LNCAP (cell line): ENCODE data around the gene MDM4.

Experiments used
- CTCF ChIP-seq: fragments of 450-650 bp; IDR thresholded peaks from 2 replicates; pipeline ENCODE4 v1.5.1; 2017; ENCODE audit warnings: mild to moderate bottlenecking

MDM4 gene

GRCh38 chr1:204577794-204578478, 61.7 kb downstream of the MDM4 start:
- TF ChIP-seq CTCF = no peak

- no peak for TF ChIP-seq CTCF
Observed at GRCh38 chr1:204578867-204579664, 62.9 kb downstream of the MDM4 start.

- TF ChIP-seq CTCF = no peak
Observed at GRCh38 chr1:204579681-204580080, 63.5 kb downstream of the MDM4 start.

- no peak for TF ChIP-seq CTCF
Observed at GRCh38 chr1:204580862-204581261, 64.7 kb downstream of the MDM4 start.

GRCh38 chr1:204581759-204582158, 65.6 kb downstream of the MDM4 start:
- no peak for TF ChIP-seq CTCF

GRCh38 chr1:204583909-204584632, 67.9 kb downstream of the MDM4 start:
- TF ChIP-seq CTCF = no peak

- TF ChIP-seq CTCF = no peak
Observed at GRCh38 chr1:204584699-204585372, 68.6 kb downstream of the MDM4 start.
